KOPT-K1 (cell line): ENCODE measurements around the gene CD70.
"Not testable (repeated sequence)": the region's sequence is repeated elsewhere in the genome, so short reads cannot be mapped to it uniquely, and the experiment has no call there.

ENCODE experiments used
- H3K27ac ChIP-seq: fragments of 200-600 bp; sonication (generic); 2 replicates; pipeline ENCODE4 v1.5.1; 2016; ENCODE audit warnings: antibody characterized with exemption, mild to moderate bottlenecking, low read depth, low read length; ENCODE audit not compliant: poor library complexity, severe bottlenecking
- H3K36me3 ChIP-seq: fragments of 200-600 bp; sonication (generic); 2 replicates; pipeline ENCODE4 v1.5.1; 2017; ENCODE audit warnings: antibody characterized with exemption, mild to moderate bottlenecking, low read length, moderate library complexity; ENCODE audit not compliant: insufficient read depth
- H3K9me3 ChIP-seq: fragments of 200-600 bp; sonication (generic); 2 replicates; pipeline ENCODE4 v1.5.1; 2017; ENCODE audit warnings: antibody characterized with exemption, low read length, mild to moderate bottlenecking; ENCODE audit not compliant: insufficient read depth, poor library complexity, severe bottlenecking

Gene CD70

GRCh38 chr19:6604906-6605305 is 14.0 kb upstream of the CD70 start:
- Histone ChIP-seq H3K36me3 (no peaks in the 10 kb centered on the region), H3K27ac (no peak overlapping the region), H3K9me3 (no peaks in the 10 kb centered on the region)

- Histone ChIP-seq H3K9me3 (no peaks in the 10 kb centered on the region), H3K27ac (no peak overlapping the region), H3K36me3 (no peaks in the 10 kb centered on the region)
These were observed 11.8 kb upstream of the CD70 start for GRCh38 chr19:6602729-6603114.

DNA sequence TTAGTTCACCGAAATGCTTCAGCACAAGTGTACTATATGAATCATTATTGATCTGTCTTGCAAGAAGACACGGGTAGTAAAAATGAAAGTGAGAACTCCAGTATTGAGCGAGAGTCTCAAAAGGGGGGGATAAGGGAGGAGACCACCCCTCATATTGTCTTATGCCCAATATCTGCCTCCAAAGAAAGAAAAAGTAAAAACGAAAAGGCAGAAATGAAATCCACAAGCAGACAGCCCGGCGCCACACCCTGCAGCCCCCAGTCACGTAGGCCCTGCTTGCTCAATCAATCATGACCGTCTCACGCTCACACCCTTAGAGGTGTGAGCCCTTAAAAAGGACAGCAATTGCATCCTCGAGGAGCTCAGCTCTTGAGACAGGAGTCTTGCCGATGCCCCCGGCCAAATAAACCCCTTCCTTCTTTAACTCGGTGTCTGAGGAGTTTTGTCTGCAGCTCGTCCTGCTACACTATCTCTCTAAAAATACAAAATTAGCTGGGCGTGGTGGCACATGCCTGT is 10.6 kb upstream of the CD70 start:
- H3K9me3 ChIP-seq, H3K27ac ChIP-seq, H3K36me3 ChIP-seq: not testable (repeated sequence)

DNA sequence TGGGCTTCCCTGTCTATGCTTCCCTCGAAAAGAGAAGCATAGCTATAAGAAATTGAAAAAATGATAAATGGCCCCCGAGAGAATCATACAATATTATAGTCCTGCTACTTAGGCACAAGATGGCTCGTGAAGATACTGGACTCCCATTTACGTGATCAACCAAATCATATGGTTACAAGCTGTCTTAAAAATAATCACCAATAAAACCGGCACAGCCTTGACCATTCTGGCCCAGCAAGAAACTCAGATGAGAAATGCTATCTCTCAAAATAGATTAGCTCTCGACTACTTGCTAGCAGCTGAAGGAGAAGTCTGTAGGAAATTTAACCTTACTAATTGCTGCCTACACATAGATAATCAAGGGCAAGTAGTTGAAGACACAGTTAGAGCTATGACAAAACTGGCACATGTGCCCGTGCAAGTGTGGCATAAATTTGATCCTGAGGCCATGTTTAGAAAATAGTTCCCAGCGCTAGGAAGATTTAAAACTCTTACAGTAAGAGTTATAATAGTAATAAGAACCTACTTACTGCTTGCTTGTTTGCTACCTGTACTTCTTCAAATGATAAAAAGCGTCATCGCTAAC is 10.1 kb upstream of the CD70 start:
- not testable (repeated sequence) for H3K9me3 ChIP-seq, H3K27ac ChIP-seq, H3K36me3 ChIP-seq

DNA sequence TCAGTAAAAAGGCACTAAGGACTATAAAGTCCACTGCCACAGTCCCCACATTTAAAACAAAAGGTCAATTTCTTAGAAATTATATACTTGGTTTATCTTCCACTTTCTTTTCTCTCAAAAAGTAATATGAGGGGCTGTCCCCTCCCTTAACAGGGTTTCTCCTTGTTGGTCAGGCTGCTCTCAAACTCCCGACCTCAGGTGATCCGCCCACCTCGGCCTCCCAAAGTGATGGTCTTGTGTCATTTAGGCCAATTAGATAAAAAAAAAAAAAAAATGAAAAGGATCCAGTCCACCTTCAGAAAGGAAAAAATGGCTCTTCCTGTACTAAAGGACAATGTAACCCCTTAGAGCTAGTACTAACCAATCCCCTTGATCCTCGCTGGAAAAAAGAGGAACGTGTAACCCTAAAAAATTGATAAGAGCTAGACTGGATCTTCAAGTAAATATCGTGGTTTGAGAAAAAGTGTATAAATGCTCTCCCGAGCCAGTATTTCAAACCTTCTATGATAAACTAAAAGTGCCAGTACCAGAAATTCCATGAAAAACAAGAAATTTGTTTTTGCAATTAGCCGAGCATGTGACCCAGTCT is 9.0 kb upstream of the CD70 start:
- no peak overlapping the region for H3K27ac ChIP-seq
- no peaks in the 10 kb centered on the region for H3K36me3 ChIP-seq
- H3K9me3 ChIP-seq, result peaks cover 4% of the 10 kb centered on the region

DNA sequence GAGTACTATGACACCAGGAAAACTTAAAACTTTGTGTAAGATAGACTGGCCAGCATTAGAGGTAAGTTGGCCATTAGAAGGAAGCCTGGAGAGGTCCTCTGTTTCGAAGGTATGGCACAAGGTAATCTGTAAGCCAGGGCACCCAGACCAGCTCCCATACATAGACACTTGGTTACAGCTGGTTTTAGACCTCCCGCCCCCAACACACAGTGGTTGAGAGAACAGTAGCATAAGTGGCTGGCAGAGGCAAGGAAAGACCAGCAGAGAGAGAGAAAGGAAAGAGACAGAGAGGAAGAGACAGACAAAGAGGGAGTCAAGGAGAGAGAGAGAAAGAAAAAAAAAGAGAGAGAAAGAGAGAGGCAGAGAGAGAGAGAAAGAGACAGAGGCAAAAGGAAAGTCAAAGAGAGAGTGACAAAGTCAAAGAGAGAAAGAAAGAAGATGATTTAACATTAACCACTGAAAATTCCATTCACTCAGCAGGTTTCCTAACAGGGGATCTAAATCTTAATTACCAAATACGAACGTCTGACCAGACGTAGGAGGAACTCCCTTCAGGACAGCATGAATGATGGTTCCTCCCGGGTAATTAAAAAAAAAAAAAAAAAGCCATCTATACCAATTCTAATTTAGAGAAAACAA is 7.4 kb upstream of the CD70 start:
- H3K27ac ChIP-seq, result not testable (repeated sequence)

DNA sequence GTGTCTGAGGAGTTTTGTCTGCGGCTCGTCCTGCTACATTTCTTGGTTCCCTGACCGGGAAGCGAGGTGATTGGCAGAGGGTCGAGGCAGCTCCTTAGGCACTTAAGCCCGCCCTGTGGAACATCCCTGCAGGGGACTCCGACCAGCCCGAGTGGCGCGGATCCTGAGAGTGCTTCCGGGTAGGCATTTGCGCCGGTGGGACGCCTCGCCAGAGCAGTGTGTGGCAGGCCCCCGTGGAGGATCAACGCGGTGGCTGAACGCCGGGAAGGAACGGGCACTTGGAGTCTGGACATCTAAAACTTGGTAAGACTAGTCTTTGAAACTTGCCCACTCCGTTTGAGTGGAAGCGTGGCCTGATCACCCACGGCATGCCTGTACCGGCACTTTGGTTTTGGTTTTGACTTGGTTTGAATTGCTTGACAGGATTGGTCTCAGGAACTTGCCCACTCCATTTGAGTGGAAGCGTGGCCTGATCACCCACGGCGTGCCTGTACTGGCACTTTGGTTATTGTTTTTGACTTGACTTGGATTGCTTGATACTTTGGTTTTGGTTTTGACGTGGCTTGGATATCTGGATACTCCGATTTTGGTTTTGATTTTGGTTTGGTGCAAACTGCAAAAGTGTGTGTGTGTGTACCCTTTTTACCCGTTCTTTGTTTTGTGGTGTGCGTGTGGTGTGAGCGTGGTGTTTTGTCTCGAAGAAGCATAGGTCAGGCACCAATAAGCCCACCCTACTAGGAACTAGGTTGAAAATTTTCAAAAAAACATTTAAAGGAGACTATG is 6.7 kb upstream of the CD70 start:
- not testable (repeated sequence) for H3K9me3 ChIP-seq, H3K36me3 ChIP-seq, H3K27ac ChIP-seq

More for the DNA sequence above, 7.4 kb upstream of the CD70 start:
- H3K36me3 ChIP-seq, H3K9me3 ChIP-seq: not testable (repeated sequence)

DNA sequence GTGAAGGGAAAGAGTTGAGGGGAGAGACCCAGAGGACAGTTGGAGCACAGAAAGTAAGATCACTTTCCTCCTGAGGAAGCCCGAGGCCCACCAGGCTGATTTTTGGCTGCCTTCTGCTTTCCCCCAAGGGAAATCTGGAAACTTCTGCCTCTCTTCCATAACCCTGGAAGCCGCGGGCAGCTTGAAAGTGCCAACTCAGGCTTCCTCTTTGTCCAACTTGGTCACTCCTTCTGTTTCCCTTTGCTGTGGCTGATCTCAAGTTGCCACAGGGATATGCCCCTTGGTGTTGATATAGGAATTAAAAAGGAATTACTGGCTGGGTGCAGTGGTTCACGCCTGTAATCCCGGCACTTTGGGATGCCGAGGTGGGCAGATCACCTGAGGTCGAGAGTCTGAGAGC is 5.7 kb upstream of the CD70 start:
- Histone ChIP-seq H3K36me3 (no peaks in the 10 kb centered on the region), H3K9me3 (peaks cover 4% of the 10 kb centered on the region), H3K27ac (no peak overlapping the region)

DNA sequence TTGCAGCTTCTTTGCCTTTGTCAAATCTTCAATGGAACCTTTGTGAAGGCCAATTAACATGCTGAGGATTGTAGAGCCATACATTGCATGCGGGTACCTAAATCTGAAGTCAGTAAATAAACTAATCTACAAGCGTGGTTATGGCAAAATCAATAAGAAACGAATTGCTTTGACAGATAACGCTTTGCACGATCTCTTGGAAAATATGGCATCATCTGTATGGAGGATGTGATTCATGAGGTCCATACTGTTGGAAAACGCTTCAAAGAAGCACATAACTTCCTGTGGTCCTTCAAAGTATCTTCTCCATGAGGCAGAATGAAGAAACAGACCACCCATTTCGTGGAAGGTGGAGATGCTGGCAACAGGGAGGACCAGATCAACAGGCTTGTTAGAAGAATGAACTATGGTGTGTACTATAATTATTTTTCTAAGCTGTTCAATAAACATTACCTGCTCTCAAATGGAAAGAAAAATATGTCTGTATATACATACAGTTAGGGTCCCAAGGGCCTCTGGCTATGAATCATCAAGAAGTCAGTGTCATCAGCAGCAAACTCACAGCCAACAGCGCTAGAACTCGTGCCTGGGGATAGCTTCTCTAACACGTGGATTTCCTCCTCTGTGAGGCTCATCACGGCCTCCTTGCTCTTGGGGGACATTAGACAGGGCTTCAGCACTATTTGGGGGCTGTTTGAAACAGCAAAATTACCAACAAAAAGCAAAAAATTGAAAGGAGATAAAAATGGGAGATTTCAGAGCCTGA is 2.9 kb upstream of the CD70 start:
- peaks cover 4% of the 10 kb centered on the region for H3K9me3 ChIP-seq
- no peak overlapping the region for H3K27ac ChIP-seq
- H3K36me3 ChIP-seq, result no peaks in the 10 kb centered on the region

GRCh38 chr19:6590258-6590826 is 608 bp downstream of the CD70 start:
- Histone ChIP-seq H3K9me3 (no peaks in the 10 kb centered on the region), H3K27ac (no peak overlapping the region)

DNA sequence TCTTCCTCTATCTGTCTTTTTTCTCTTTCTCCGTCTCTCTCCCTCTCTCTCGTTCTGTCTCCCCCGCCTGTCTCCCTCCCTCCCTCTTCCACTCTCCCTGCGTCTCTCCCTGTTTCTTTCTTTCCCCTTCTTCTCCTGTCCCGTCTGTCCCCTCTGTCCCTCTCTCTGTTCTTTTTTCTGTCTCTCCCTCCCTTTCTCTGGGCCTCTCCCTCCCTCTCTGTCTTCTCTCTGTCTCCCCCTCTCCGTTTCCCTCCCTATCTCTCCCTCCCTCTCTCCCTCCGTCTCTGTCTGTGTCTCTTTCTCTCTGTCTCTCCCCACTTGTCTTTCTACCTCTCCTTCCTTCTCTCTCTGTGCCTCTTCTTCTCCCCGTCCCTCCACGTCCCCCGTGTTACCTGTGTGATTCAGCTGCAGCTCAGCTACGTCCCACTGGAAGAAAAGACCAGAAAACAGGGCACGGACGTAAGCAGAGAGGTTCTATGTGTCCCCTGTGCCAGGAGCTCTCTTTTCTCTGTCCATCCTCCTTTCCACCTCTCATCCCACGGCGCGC is 1.2 kb downstream of the CD70 start:
- Histone ChIP-seq H3K9me3 (no peaks in the 10 kb centered on the region), H3K27ac (no peak overlapping the region), H3K36me3 (no peaks in the 10 kb centered on the region)

More at GRCh38 chr19:6590258-6590826, 608 bp downstream of the CD70 start:
- no peaks in the 10 kb centered on the region for H3K36me3 ChIP-seq

DNA sequence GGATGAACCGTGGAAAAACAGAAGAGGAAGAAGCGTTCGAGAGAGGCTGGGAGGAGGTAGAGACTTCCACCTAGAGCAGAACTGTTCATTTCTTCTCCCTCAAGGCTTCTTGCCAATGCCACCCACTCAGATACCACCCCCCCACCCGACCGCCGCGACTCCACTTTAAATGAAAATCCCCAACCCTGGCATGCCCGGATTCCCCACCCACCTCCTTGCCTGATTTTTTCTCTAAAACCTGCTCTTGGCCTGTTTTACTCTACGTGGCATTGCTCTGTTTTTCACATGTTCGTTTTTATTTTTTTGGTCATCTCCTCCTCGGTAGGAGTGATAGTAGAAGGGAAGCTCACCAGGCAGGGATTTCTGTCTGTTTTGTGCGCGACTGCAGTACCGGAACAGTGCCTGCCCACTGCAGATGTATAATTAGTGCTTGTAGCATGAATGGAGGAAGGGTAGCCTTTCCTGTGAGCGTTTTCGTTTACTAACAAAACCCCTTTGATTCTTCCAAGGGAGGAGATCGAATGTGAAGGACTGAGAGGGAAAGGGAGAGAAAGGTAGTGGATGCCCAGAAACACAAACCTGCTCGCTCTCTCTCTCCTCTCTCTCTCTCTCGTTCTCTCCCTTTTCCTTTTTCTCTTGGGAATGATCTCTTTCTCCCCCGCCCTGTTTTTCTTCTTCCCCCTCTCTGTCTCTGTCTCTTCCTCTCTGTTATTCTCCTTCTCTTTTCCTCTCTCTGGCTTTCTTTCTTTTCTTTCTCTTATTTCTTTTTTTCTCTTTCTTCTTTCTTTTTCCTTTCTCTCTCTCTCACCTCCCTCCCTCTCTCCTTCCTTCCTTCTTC is 2.2 kb downstream of the CD70 start:
- H3K27ac ChIP-seq, result no peak overlapping the region
- H3K36me3 ChIP-seq, result no peaks in the 10 kb centered on the region
- H3K9me3 ChIP-seq, result no peaks in the 10 kb centered on the region

GRCh38 chr19:6587998-6588507 is 2.9 kb downstream of the CD70 start:
- H3K36me3 ChIP-seq, result no peaks in the 10 kb centered on the region
- no peaks in the 10 kb centered on the region for H3K9me3 ChIP-seq
- H3K27ac ChIP-seq, result no peak overlapping the region
